HUES6 (cell line): ENCODE data around the gene A1CF.

Source experiments
- H3K27ac ChIP-seq: 2 replicates; pipeline ENCODE4 v1.7.0; 2013; ENCODE audit warnings: low read depth, mild to moderate bottlenecking, low read length, inconsistent platforms
- H3K27me3 ChIP-seq: 2 replicates; pipeline ENCODE4 v1.6.1; 2013; ENCODE audit warnings: low read length; ENCODE audit not compliant: control insufficient read depth, insufficient read depth
- H3K36me3 ChIP-seq: 2 replicates; pipeline ENCODE4 v1.6.1; 2013; ENCODE audit warnings: low read length; ENCODE audit not compliant: control insufficient read depth, insufficient read depth
- H3K4me1 ChIP-seq: 2 replicates; pipeline ENCODE4 v1.6.1; 2013; ENCODE audit warnings: low read length; ENCODE audit not compliant: control insufficient read depth, insufficient read depth
- H3K4me3 ChIP-seq: 2 replicates; pipeline ENCODE4 v1.5.1; 2013; ENCODE audit warnings: low read depth, low read length
- H3K9ac ChIP-seq: one replicate; pipeline ENCODE4 v1.6.1; 2013; ENCODE audit warnings: mild to moderate bottlenecking, low read length
- H3K9me3 ChIP-seq: 2 replicates; pipeline ENCODE4 v1.6.1; 2013; ENCODE audit warnings: low read depth, low read length; ENCODE audit not compliant: control insufficient read depth, insufficient read depth

A1CF gene

GRCh38 chr10:50830066-50830465 is 55.4 kb downstream of the A1CF start:
- Histone ChIP-seq H3K9me3 (no peaks in the 10 kb centered on the region), H3K9ac (no peak overlapping the region), H3K27me3 (no peaks in the 10 kb centered on the region; the same call in none of the 2 replicates), H3K4me3 (no peak overlapping the region), H3K36me3 (no peaks in the 10 kb centered on the region), H3K4me1 (no peaks in the 10 kb centered on the region), H3K27ac (no peak overlapping the region)

GRCh38 chr10:50824782-50825181 is 60.6 kb downstream of the A1CF start:
- no peaks in the 10 kb centered on the region for H3K9me3 ChIP-seq
- H3K27ac ChIP-seq = no peak overlapping the region
- H3K27me3 ChIP-seq = no peaks in the 10 kb centered on the region; the same call in none of the 2 replicates
- no peaks in the 10 kb centered on the region for H3K4me1 ChIP-seq
- no peak overlapping the region for H3K4me3 ChIP-seq
- no peak overlapping the region for H3K9ac ChIP-seq
- no peaks in the 10 kb centered on the region for H3K36me3 ChIP-seq

GRCh38 chr10:50823789-50824188 is 61.6 kb downstream of the A1CF start:
- no peaks in the 10 kb centered on the region for H3K4me1 ChIP-seq
- no peak overlapping the region for H3K9ac ChIP-seq
- H3K4me3 ChIP-seq = no peak overlapping the region
- H3K9me3 ChIP-seq = no peaks in the 10 kb centered on the region
- H3K36me3 ChIP-seq = no peaks in the 10 kb centered on the region
- no peaks in the 10 kb centered on the region; the same call in 1 of the 2 replicates for H3K27me3 ChIP-seq
- no peak overlapping the region for H3K27ac ChIP-seq

- Histone ChIP-seq H3K36me3 (no peaks in the 10 kb centered on the region), H3K27me3 (no peaks in the 10 kb centered on the region), H3K9me3 (no peaks in the 10 kb centered on the region), H3K4me1 (no peaks in the 10 kb centered on the region), H3K4me3 (no peak overlapping the region), H3K9ac (no peak overlapping the region), H3K27ac (no peak overlapping the region)
Observed at GRCh38 chr10:50809596-50809995, 75.8 kb downstream of the A1CF start.

GRCh38 chr10:50807851-50808776 is 77.3 kb downstream of the A1CF start:
- Histone ChIP-seq H3K4me1 (no peaks in the 10 kb centered on the region), H3K27me3 (no peaks in the 10 kb centered on the region), H3K4me3 (no peak overlapping the region), H3K9me3 (no peaks in the 10 kb centered on the region), H3K27ac (no peak overlapping the region), H3K9ac (no peak overlapping the region), H3K36me3 (no peaks in the 10 kb centered on the region)

- H3K4me1 ChIP-seq = no peaks in the 10 kb centered on the region
- H3K36me3 ChIP-seq = no peaks in the 10 kb centered on the region
- no peak overlapping the region for H3K27ac ChIP-seq
- H3K4me3 ChIP-seq = no peak overlapping the region
- H3K9ac ChIP-seq = no peak overlapping the region
- H3K27me3 ChIP-seq = no peaks in the 10 kb centered on the region
- no peaks in the 10 kb centered on the region for H3K9me3 ChIP-seq
Observed at GRCh38 chr10:50805981-50806622, 79.3 kb downstream of the A1CF start.

- Histone ChIP-seq H3K36me3 (no peaks in the 10 kb centered on the region), H3K4me1 (no peaks in the 10 kb centered on the region), H3K4me3 (no peak overlapping the region), H3K27ac (no peak overlapping the region), H3K27me3 (no peaks in the 10 kb centered on the region), H3K9me3 (no peaks in the 10 kb centered on the region), H3K9ac (no peak overlapping the region)
Observed at GRCh38 chr10:50799595-50799994, 85.8 kb downstream of the A1CF start.

GRCh38 chr10:50798297-50798696 is 87.1 kb downstream of the A1CF start:
- no peak overlapping the region for H3K9ac ChIP-seq
- no peaks in the 10 kb centered on the region for H3K36me3 ChIP-seq
- no peak overlapping the region for H3K4me3 ChIP-seq
- H3K27ac ChIP-seq = no peak overlapping the region
- H3K9me3 ChIP-seq = no peaks in the 10 kb centered on the region
- no peaks in the 10 kb centered on the region for H3K27me3 ChIP-seq
- H3K4me1 ChIP-seq = no peaks in the 10 kb centered on the region

- Histone ChIP-seq H3K9me3 (no peaks in the 10 kb centered on the region), H3K9ac (no peak overlapping the region), H3K36me3 (no peaks in the 10 kb centered on the region), H3K27me3 (no peaks in the 10 kb centered on the region), H3K4me1 (no peaks in the 10 kb centered on the region), H3K4me3 (no peak overlapping the region), H3K27ac (no peak overlapping the region)
Observed at GRCh38 chr10:50796693-50797092, 88.7 kb downstream of the A1CF start.

GRCh38 chr10:50794490-50794889 is 90.9 kb downstream of the A1CF start:
- no peaks in the 10 kb centered on the region for H3K4me1 ChIP-seq
- no peak overlapping the region for H3K9ac ChIP-seq
- no peak overlapping the region for H3K27ac ChIP-seq
- no peaks in the 10 kb centered on the region for H3K27me3 ChIP-seq
- no peaks in the 10 kb centered on the region for H3K36me3 ChIP-seq
- no peaks in the 10 kb centered on the region for H3K9me3 ChIP-seq
- no peak overlapping the region for H3K4me3 ChIP-seq
